Mucosa of descending colon (tissue), 3 donors: ENCODE data around the gene ZNF85. TPM values are rescaled to one million over a fixed set of nuclear protein-coding genes. Genes with fewer than 3 reads are reported as not detected.
"Not testable (repeated sequence)": the region's sequence is repeated elsewhere in the genome, so short reads cannot be mapped to it uniquely, and the experiment has no call there.

ENCODE experiments used
- ATAC-seq: fragments of 200-7000 bp; cut with Tn5 transposase; one replicate; pipeline ENCODE4 v1.9.1; 2020; ENCODE audit warnings: mild to moderate bottlenecking, moderate library complexity
- DNase-seq, 3 donors: peaks; one replicate each; pipeline ENCODE4 v3.0.0-alpha.2; 2020
- H3K36me3 ChIP-seq: fragments of 200-600 bp; one replicate; pipeline ENCODE4 v1.8.0; 2021; ENCODE audit warnings: low read depth, mild to moderate bottlenecking
- H3K4me1 ChIP-seq: fragments of 200-600 bp; one replicate; pipeline ENCODE4 v1.8.0; 2021; ENCODE audit warnings: low read depth, mild to moderate bottlenecking
- H3K4me3 ChIP-seq: fragments of 200-600 bp; one replicate; pipeline ENCODE4 v1.8.0; 2021; ENCODE audit warnings: mild to moderate bottlenecking
- H3K9me3 ChIP-seq: fragments of 200-600 bp; one replicate; pipeline ENCODE4 v1.8.0; 2021; ENCODE audit warnings: mild to moderate bottlenecking
- intact Hi-C, 2 donors: fragments of 100-400 bp; cut with DNase I in 1 of 2; cut with micrococcal nuclease in 1 of 2; formaldehyde crosslinking; loops; one replicate each; pipeline versions ENCODE4 v1.11.0 to v1.11.1; 2022; cut with DNase I, micrococcal nuclease
- total RNA-seq, 3 donors: library from RNA; stranded (reverse); fragmentation: NEBNext Ultra II Directional in 2 of 3; extraction: Animal tissue kit (Norgen Biotek cat#: 25700) in 2 of 3; gene quantifications; one replicate each; pipeline versions ENCODE4 v1.2.1 to v1.2.4, GENCODE V29; 2021 to 2023
- TF ChIP-seq, protein P1 (sequence below): fragments of 200-600 bp; IDR thresholded peaks from one replicate; pipeline ENCODE4 v1.8.0; 2022; ENCODE audit warnings: antibody characterized with exemption, mild to moderate bottlenecking
- donor health status: DM: no; HTN: no; CAD: no; lungs with moderate emphysema.
- donor health status: DM: no; HTN: no; CAD: no.
- donor health status: DM: no; HTN: yes; CAD: no.

The ZNF85 gene
- total RNA-seq, 3 donors from 2014 or later, result 2.9 to 4.6 (median 4.2) TPM

GRCh38 chr19:20928371-20928770, 5.3 kb downstream of the ZNF85 start:
- intact Hi-C loops, result no loop called here
- Histone ChIP-seq H3K4me3 (no peak overlapping the region), H3K9me3 (no peaks in the 10 kb centered on the region), H3K36me3 (no peaks in the 10 kb centered on the region), H3K4me1 (peaks cover 5% of the 10 kb centered on the region)
- DNase-seq (no peak), ATAC-seq (no peak)
- TF ChIP-seq, protein P1, sequence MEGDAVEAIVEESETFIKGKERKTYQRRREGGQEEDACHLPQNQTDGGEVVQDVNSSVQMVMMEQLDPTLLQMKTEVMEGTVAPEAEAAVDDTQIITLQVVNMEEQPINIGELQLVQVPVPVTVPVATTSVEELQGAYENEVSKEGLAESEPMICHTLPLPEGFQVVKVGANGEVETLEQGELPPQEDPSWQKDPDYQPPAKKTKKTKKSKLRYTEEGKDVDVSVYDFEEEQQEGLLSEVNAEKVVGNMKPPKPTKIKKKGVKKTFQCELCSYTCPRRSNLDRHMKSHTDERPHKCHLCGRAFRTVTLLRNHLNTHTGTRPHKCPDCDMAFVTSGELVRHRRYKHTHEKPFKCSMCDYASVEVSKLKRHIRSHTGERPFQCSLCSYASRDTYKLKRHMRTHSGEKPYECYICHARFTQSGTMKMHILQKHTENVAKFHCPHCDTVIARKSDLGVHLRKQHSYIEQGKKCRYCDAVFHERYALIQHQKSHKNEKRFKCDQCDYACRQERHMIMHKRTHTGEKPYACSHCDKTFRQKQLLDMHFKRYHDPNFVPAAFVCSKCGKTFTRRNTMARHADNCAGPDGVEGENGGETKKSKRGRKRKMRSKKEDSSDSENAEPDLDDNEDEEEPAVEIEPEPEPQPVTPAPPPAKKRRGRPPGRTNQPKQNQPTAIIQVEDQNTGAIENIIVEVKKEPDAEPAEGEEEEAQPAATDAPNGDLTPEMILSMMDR, result no peak

GRCh38 chr19:20936322-20936947, 13.4 kb downstream of the ZNF85 start:
- H3K4me1 ChIP-seq, ATAC-seq, intact Hi-C loops, H3K36me3 ChIP-seq, H3K9me3 ChIP-seq, DNase-seq, H3K4me3 ChIP-seq: not testable (repeated sequence)

DNA sequence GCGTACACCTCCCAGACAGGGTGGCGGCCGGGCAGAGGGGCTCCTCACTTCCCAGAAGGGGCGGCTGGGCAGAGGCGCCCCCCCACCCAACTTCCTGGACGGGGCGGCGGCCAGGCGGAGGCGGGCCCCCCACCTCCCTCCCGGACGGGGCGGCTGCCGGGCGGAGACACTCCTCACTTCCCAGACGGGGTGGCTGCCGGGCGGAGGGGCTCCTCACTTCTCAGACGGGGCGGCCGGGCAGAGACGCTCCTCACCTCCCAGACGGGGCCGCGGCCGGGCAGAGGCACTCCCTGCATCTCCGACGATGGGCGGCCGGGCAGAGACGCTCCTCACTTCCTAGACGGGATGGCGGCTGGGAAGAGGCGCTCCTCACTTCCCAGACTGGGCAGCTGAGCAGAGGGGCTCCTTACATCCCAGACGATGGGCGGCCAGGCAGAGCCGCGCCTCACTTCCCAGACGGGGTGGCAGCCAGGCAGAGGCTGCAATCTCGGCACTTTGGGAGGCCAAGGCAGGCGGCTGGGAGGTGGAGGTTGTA, 29.6 kb downstream of the ZNF85 start:
- ATAC-seq, H3K4me1 ChIP-seq, intact Hi-C loops, H3K36me3 ChIP-seq, H3K4me3 ChIP-seq, DNase-seq: not testable (repeated sequence)
- H3K9me3 ChIP-seq, result peaks cover 77% of the 10 kb centered on the region

- no peak for ATAC-seq
- Histone ChIP-seq H3K36me3 (no peaks in the 10 kb centered on the region), H3K4me1 (no peaks in the 10 kb centered on the region), H3K4me3 (no peak overlapping the region), H3K9me3 (peaks cover 11% of the 10 kb centered on the region)
- intact Hi-C loops, result no loop called here
- TF ChIP-seq, protein P1, result no peak
- no peak for DNase-seq
Observed at GRCh38 chr19:20964798-20965197, 41.7 kb downstream of the ZNF85 start.

- ATAC-seq, result no peak
- intact Hi-C loops, result no loop called here
- Histone ChIP-seq H3K9me3 (peaks cover 7% of the 10 kb centered on the region), H3K4me1 (no peaks in the 10 kb centered on the region), H3K36me3 (no peaks in the 10 kb centered on the region), H3K4me3 (no peak overlapping the region)
- no peak for DNase-seq
- TF ChIP-seq, protein P1, result no peak
Observed at GRCh38 chr19:20968092-20968491, 45.0 kb downstream of the ZNF85 start.

- ATAC-seq (no peak), DNase-seq (no peak)
- TF ChIP-seq, protein P1, result no peak
- Histone ChIP-seq H3K4me1 (no peaks in the 10 kb centered on the region), H3K4me3 (no peak overlapping the region), H3K9me3 (peaks cover 7% of the 10 kb centered on the region), H3K36me3 (no peaks in the 10 kb centered on the region)
- intact Hi-C loops, result no loop called here
Observed at GRCh38 chr19:20969498-20969897, 46.4 kb downstream of the ZNF85 start.
